Psoas muscle (tissue), 8 donors: ENCODE results near the gene ISG20L2. TPM values are rescaled to one million over a fixed set of nuclear protein-coding genes. Genes with fewer than 3 reads are reported as not detected.

Experiments used
- ATAC-seq, 4 donors: fragments of 200-7000 bp; cut with Tn5 transposase; one replicate each; pipeline ENCODE4 v1.9.1; 2020; ENCODE audit warnings: moderate library complexity in 3 of 4, mild to moderate bottlenecking in 2 of 4
- DNase-seq, 2 donors: peaks; one replicate each; pipeline ENCODE4 v3.0.0-alpha.2; 2020
- H3K27ac ChIP-seq: fragments of 200-600 bp; one replicate; pipeline ENCODE4 v1.8.0; 2022
- H3K27me3 ChIP-seq, 3 donors: fragments of 200-600 bp in 1 of 3; one replicate each; pipeline versions ENCODE4 v1.6.1 to v1.8.0; 2013 to 2022; ENCODE audit warnings: low read length in 2 of 3, mild to moderate bottlenecking in 2 of 3, moderate library complexity in 1 of 3; ENCODE audit not compliant: insufficient read depth in 3 of 3
- H3K36me3 ChIP-seq, 2 donors: fragments of 200-600 bp in 1 of 2; one replicate each; pipeline versions ENCODE4 v1.6.1 to v1.8.0; 2013 to 2022; ENCODE audit warnings: low read depth in 1 of 2, mild to moderate bottlenecking in 1 of 2, moderate library complexity in 1 of 2; ENCODE audit not compliant: insufficient read depth in 1 of 2
- H3K4me1 ChIP-seq: fragments of 200-600 bp; one replicate; pipeline ENCODE4 v1.8.0; 2022
- H3K4me3 ChIP-seq: fragments of 200-600 bp; one replicate; pipeline ENCODE4 v1.8.0; 2022; ENCODE audit warnings: mild to moderate bottlenecking
- H3K9me3 ChIP-seq: fragments of 200-600 bp; one replicate; pipeline ENCODE4 v1.8.0; 2022
- CTCF ChIP-seq: fragments of 200-600 bp; IDR thresholded peaks from one replicate; pipeline ENCODE4 v1.8.0; 2022; ENCODE audit warnings: antibody characterized with exemption
- WGBS, 3 donors: extraction: QIAGEN DNeasy Blood & Tissue Kit; methylation state at CpG; one replicate each; pipeline versions ENCODE4 v1.1.6 to v1.1.7; 2013; 5-methylcytosine and 5-hydroxymethylcytosine counted together
- intact Hi-C, 2 donors: fragments of 100-400 bp; cut with DNase I; formaldehyde crosslinking; loops; one replicate each; pipeline versions ENCODE4 v1.11.0 to v1.14.2; 2022
- polyA plus RNA-seq, 3 donors: library from polyadenylated mRNA; stranded (reverse); fragments of 200-250 nt; gene quantifications; one replicate each; pipeline ENCODE4 v1.2.3, GENCODE V29; 2013
- total RNA-seq, 4 donors: library from RNA; stranded (reverse); fragmentation: NEBNext Ultra II Directional in 2 of 4; extraction: Animal tissue kit (Norgen Biotek cat#: 25700) in 2 of 4; gene quantifications; one replicate each; pipeline versions ENCODE4 v1.2.1 to v1.2.4, GENCODE V29; 2021 to 2023
- donor health status: healthy with polysubstance abuse.
- donor health status: DM: no; HTN: no; CAD: no; lungs with moderate emphysema.
- donor health status: Bipolar disorder and iron deficiency.
- donor health status: healthy.
- donor health status: DM: yes; HTN: yes; CAD: no.
- donor health status: DM: no; HTN: no; CAD: no.
- donor health status: DM: no; HTN: no; CAD: no.
- donor health status: DM: yes; HTN: yes; CAD: no.

Gene ISG20L2
- total and polyA plus RNA-seq, 7 donors: 7.4 to 20.4 (median 18.2) TPM

GRCh38 chr1:156711011-156711817 lies 17.4 kb downstream of the ISG20L2 start:
- no peak overlapping the region for H3K27ac ChIP-seq
- TF ChIP-seq CTCF: no peak
- peaks cover under 1% of the 10 kb centered on the region for H3K4me1 ChIP-seq
- ATAC-seq: no peak
- H3K9me3 ChIP-seq: no peaks in the 10 kb centered on the region
- H3K27me3 ChIP-seq: peaks cover 0 to 3% (median 2%) of the 10 kb centered on the region in 3 donors
- H3K36me3 ChIP-seq: no peaks in the 10 kb centered on the region
- no peak overlapping the region for H3K4me3 ChIP-seq
- WGBS, 3 donors: 83 to 85% (median 83%) methylated on average over 7 to 9 of the region's 9 CpGs
- intact Hi-C loops: loop anchor here in 1 of 2 donors (10.0 kb wide), 1 partner anchor 174 kb away; no protein-coding TSS in a partner anchor
- no peak for DNase-seq

GRCh38 chr1:156709757-156710489 lies 18.6 kb downstream of the ISG20L2 start:
- Histone ChIP-seq H3K4me1 (peaks cover 13% of the 10 kb centered on the region), H3K36me3 (no peaks in the 10 kb centered on the region), H3K27me3 (peaks cover 0 to 16% (median 4%) of the 10 kb centered on the region in 3 donors), H3K27ac (no peak overlapping the region), H3K9me3 (no peaks in the 10 kb centered on the region), H3K4me3 (no peak overlapping the region)
- 24 to 35% (median 29%) methylated on average over 11 of the region's 11 CpGs for WGBS, 3 donors
- ATAC-seq: peak; percentile 28 to 60 (median 37)
- intact Hi-C loops: loop anchor here in 1 of 2 donors (10.0 kb wide), 1 partner anchor 175 kb away; no protein-coding TSS in a partner anchor
- no peak for TF ChIP-seq CTCF
- DNase-seq: peak; percentile 69 to 79

GRCh38 chr1:156709031-156709430 lies 19.5 kb downstream of the ISG20L2 start:
- Histone ChIP-seq H3K4me1 (peaks cover 22% of the 10 kb centered on the region), H3K4me3 (no peak overlapping the region), H3K36me3 (no peaks in the 10 kb centered on the region), H3K9me3 (no peaks in the 10 kb centered on the region), H3K27ac (no peak overlapping the region), H3K27me3 (peaks cover 0 to 25% (median 12%) of the 10 kb centered on the region in 3 donors)
- DNase-seq (no peak), ATAC-seq (no peak)
- no peak for TF ChIP-seq CTCF
- intact Hi-C loops: no loop called here
- WGBS, 3 donors: 50 to 77% (median 77%) methylated on average over 4 of the region's 4 CpGs

- DNase-seq (no peak), ATAC-seq (no peak)
- intact Hi-C loops: no loop called here
- Histone ChIP-seq H3K4me3 (no peak overlapping the region), H3K36me3 (no peaks in the 10 kb centered on the region), H3K4me1 (peaks cover 22% of the 10 kb centered on the region), H3K9me3 (no peaks in the 10 kb centered on the region), H3K27me3 (peaks cover 0 to 33% (median 16%) of the 10 kb centered on the region in 3 donors), H3K27ac (no peak overlapping the region)
- no peak for TF ChIP-seq CTCF
- 42 to 51% (median 51%) methylated on average over 4 of the region's 4 CpGs for WGBS, 3 donors
Measured at GRCh38 chr1:156708218-156708661, 20.3 kb downstream of the ISG20L2 start.
